SU-DHL-6 (cell line): ENCODE results near the gene ZNF302.

Source experiments
- CTCF ChIP-seq: fragments of 200-600 bp; sonication (generic); IDR thresholded peaks from one replicate; pipeline ENCODE4 v1.5.1; 2017; ENCODE audit warnings: antibody characterized with exemption, mild to moderate bottlenecking, low read length, moderate library complexity; ENCODE audit not compliant: insufficient read depth, poor library complexity, severe bottlenecking
- EZH2phosphoT487 ChIP-seq: fragments of 200-600 bp; sonication (generic), shearing (Covaris generic); conservative IDR thresholded peaks from 2 replicates; pipeline ENCODE4 v1.6.1; 2018; ENCODE audit warnings: mild to moderate bottlenecking, antibody characterized with exemption, low read length, moderate library complexity, mixed read lengths

DNA sequence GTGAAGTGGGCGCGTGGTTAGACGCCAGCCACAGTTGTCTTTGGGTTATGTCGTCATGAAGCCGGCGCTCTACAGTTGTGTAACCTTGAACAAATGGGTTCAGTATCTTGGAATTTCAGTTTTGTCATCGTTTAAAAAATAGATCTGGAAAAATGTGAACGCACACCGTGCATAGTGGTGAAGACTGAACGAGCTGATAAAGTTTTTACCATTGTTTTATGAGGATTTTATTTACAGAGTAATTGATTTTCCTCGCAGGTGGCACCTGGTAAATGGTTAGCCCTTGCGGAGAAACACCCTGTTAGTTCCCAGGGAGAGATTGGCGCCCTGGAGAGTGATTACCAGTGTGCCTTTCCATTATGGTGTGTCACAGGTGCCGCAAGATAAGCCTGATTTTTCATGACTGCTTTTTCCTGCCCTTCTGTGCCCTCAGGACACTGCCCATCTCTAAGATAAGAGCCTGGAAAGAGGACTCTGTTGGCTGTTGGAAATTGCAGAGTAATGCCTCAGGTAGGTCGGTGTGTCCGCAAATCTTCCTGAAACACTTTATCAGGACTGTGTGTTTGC lies 57.1 kb downstream of the ZNF302 start:
- TF ChIP-seq CTCF (no peak), EZH2phosphoT487 (no peak)
